Motor neuron (in vitro differentiated cells): Measurements from ENCODE around the gene ARHGEF37. TPM values are rescaled to one million over a fixed set of nuclear protein-coding genes. Genes with fewer than 3 reads are reported as not detected.

ENCODE experiments used
- ATAC-seq, 8 experiments: fragments of 200-7000 bp; cut with Tn5 transposase; replicated peaks in 6 of 8; 2 replicates each; pipeline ENCODE4 v1.8.0; 2021; ENCODE audit warnings: mild to moderate bottlenecking in 8 of 8, moderate library complexity in 8 of 8
- H3K27ac ChIP-seq, 2 donors: fragments of 250-450 bp; sonication (Bioruptor Pico); 2 replicates each; pipeline ENCODE4 v1.9.0; 2021; ENCODE audit warnings: antibody characterized with exemption in 2 of 2, mild to moderate bottlenecking in 2 of 2, moderate library complexity in 1 of 2
- H3K4me1 ChIP-seq, 2 donors: fragments of 250-450 bp; sonication (Bioruptor Pico); replicated peaks in 1 of 2; 2 replicates each; pipeline ENCODE4 v1.6.1; 2021; ENCODE audit warnings: antibody characterized with exemption in 2 of 2, mild to moderate bottlenecking in 2 of 2, moderate library complexity in 1 of 2
- H3K4me3 ChIP-seq, 5 donors: fragments of 250-450 bp; sonication (Bioruptor Pico); 2 replicates each; pipeline ENCODE4 v1.9.0; 2021; ENCODE audit warnings: antibody characterized with exemption in 5 of 5, mild to moderate bottlenecking in 5 of 5, moderate library complexity in 4 of 5
- WGBS, 10 experiments: fragments of 450-650 bp; shearing (Covaris generic); methylation state at CpG; one replicate each; pipeline ENCODE4 v1.0.0; 2022; 5-methylcytosine and 5-hydroxymethylcytosine counted together
- in situ Hi-C, 9 experiments: fragments of 400-800 bp; cut with MboI; loops; one replicate each; pipeline ENCODE4 v1.15.0; 2021; ENCODE audit warnings: low sequenced_read_pairs in 9 of 9, low pct_unique_long_range_greater_than_20kb in 2 of 9; ENCODE audit not compliant: unreplicated experiment in 9 of 9
- total RNA-seq, 8 experiments: library from RNA; unstranded; fragments of 300-600 nt; gene quantifications; 2 replicates each; pipeline versions ENCODE4 v1.2.3 to v1.2.4, GENCODE V29; 2022

ARHGEF37 gene
- total RNA-seq, 8 experiments from 2014 or later = 0.42 to 11.5 (median 1.4) TPM

DNA sequence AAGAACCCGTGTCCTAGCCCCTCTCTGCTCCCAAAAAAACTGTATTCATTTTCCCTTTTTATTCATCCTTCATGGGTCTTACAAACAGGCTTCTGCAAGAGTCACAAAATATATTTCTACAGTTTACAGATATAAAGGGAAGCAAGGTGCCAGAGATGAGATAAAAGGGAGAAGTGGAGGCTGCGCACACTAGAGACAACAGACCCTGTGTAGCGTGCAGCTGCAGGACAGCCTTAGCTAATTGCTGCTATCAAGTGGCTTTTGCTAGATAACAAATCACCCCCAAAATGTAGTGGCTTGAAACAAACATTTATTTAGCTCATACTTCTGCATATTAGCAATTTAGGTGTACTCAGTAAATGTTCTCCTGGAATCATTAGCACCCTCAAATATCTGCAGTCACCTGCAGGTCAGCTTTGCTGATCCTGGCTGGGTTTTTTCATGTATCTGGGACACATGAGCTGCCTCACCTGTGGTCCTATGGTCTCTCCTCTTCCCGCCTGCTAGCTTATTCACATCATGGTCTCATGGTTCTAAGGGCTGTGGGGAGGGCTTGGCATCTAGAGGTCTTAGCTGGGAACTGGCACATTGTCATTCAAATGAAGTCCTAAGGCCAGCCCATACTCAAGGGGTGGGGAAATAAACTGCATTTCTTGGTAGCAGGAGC is 29.4 kb downstream of the ARHGEF37 start:
- 84 to 100% (median 97%) methylated on average over 1 to 4 of the region's 4 CpGs; no CpG with 5 or more reads in 2 of the 10 experiments for WGBS, 10 experiments
- ATAC-seq = peak in 3 of 8 experiments; percentile 34 to 80 (median 74)
- H3K4me1 ChIP-seq = no peaks in the 10 kb centered on the region
- no peak overlapping the region for H3K4me3 ChIP-seq
- in situ Hi-C loops = no loop called here
- H3K27ac ChIP-seq = no peak overlapping the region

DNA sequence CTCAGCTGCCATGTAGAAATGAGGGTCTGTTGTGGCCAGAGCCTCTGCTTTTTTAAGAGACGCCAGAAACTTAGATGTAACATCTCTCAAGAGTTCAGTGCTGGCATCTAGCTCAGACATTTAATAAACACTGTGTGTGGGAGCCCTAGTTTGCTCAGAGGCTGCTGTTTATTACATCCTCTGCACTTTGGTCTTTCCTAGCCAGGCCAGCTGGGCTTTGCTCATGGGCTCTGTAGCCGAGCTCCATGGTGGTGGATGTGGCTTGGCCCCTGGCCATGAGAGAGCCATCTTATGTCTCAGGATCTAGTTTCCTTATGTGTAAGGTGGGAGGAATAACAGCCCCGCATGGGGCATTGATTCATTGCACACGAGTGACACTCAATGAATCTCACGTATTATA is 30.0 kb downstream of the ARHGEF37 start:
- Histone ChIP-seq H3K4me1 (no peaks in the 10 kb centered on the region), H3K27ac (no peak overlapping the region), H3K4me3 (no peak overlapping the region)
- peak in 3 of 8 experiments; percentile 3 to 42 (median 24) for ATAC-seq
- in situ Hi-C loops = no loop called here
- 43 to 100% (median 59%) methylated on average over 1 to 4 of the region's 5 CpGs; no CpG with 5 or more reads in 3 of the 10 experiments for WGBS, 10 experiments

DNA sequence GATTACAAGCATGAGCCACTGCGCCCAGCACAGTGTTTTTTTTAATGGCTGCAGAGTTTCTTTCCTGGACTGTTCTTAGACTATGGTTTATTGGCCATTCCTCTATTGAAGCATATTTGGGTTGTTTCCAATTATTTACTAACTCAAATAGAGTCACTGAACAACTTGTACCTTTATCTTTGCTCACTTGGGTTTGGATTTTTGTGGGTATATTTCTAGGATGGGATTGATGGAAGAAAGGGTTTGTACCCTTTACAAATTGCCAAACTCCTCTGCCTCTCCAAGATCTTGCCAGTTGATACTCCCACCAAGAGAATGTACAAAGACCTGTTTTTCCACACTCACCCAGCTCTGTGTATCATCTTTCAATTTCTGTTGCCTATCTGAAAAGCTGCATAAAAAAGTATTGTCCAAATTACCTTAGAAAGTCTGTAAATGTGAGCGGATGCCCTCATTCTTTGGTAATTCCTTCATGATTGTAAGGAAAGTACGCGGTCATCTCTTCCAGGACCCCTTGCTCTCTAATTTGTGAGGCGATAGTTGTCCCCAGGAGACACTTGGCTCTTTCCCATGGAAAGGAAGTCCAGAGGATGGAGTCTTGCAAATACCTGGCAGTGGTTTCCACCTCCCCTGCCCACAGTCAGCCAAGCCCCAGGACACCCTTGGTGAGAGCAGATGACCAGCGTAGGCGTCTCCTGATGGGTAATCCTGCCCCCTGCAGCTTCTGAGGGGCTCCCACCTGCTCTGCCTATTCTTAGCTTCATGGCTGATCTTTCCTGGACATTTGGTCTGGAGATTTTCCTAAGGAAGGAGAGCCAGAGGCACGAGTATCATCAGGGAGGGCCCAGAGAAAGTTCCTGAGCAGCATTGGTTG is 33.0 kb downstream of the ARHGEF37 start:
- H3K27ac ChIP-seq = no peak overlapping the region
- in situ Hi-C loops = no loop called here
- WGBS, 10 experiments = 70 to 100% (median 88%) methylated on average over 1 to 5 of the region's 8 CpGs; no CpG with 5 or more reads in 1 of the 10 experiments

DNA sequence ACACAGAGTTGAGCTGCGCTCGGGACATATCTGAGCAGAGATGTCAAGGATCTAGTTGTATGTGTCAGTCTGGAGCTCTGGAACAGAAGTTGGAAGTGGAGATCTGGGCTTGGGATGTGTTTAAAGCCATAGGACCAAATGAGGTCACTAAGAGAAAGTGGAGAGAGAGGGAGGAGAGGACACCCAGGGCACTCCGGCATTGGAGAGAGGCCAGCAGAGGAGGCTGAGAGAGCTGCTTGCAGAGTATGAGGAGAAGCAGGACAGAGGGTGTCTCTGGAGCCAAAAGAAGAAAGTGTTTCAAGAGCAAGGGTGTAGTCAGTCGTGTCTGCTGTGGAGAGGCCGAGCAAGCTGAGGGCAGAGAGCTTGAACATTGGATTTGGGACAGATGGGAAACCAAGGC is 34.7 kb downstream of the ARHGEF37 start:
- in situ Hi-C loops = no loop called here
- 8 to 100% (median 60%) methylated on average over 1 to 3 of the region's 5 CpGs; no CpG with 5 or more reads in 1 of the 10 experiments for WGBS, 10 experiments
- ATAC-seq = no peak
- Histone ChIP-seq H3K27ac (no peak overlapping the region), H3K4me1 (peaks cover 0 to 7% of the 10 kb centered on the region in 2 donors), H3K4me3 (no peak overlapping the region)

More for the DNA sequence above, 33.0 kb downstream of the ARHGEF37 start:
- Histone ChIP-seq H3K4me1 (peaks cover 0 to 7% of the 10 kb centered on the region in 2 donors), H3K4me3 (no peak overlapping the region)
- no peak for ATAC-seq

DNA sequence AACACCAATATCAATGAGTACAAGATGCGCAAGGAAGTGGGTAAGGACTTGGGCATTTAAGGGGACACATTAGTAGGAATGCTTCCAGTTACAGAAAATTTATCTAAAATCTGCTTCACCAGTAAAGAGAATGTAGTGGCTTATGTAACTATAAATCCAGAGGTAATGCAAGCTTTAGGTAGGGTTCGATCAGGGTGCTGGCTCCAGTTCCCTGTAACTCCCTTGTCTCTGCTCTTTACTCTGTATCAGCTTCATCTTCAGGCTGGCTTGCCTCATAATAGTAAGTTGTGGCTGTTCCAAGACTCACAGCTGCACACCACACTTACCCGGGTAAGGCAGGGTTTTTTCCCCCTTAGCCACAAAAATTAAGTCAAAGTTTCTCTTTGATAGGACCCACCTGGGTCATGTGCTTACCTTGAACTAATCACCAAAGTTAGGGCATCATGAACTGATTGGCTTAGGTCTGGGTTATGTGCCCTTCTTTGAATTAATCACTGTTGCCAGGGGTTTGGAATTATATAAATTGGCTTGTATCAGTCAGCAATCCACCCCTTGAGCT is 35.5 kb downstream of the ARHGEF37 start:
- Histone ChIP-seq H3K4me1 (peaks cover 0 to 7% of the 10 kb centered on the region in 2 donors), H3K27ac (no peak overlapping the region), H3K4me3 (no peak overlapping the region)
- 33 to 100% (median 69%) methylated on average over 1 to 3 of the region's 3 CpGs; no CpG with 5 or more reads in 4 of the 10 experiments for WGBS, 10 experiments
- in situ Hi-C loops = no loop called here
- no peak for ATAC-seq

DNA sequence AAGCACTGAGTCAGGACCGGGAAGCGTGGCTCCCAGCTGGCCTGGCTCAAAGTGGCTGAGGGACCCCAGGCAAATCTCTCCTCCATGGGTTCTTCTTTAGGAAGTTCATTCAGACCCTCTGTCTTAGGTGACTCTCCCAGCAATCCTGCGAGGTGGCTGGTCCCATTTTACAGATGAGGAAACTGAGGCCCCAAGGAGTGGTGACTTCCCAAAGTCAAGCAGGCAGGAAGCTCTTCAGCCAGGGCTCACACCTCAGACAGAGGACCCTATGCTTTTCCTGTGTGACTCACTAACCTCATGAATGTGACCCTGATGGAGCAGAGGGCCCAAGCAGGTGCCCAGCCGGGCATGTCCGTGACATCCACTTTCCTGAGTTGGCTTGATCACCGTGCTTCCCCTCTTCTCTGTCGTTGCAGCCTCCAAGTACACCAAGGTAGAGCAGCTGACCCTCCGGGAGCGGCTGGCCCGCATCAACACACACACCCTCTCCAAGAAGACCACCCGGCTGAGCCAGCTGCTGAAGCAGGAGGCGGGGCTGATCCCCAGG is 36.5 kb downstream of the ARHGEF37 start:
- H3K4me3 ChIP-seq = no peak overlapping the region
- no peak for ATAC-seq
- WGBS, 10 experiments = 85 to 100% (median 93%) methylated on average over 2 to 7 of the region's 12 CpGs; no CpG with 5 or more reads in 3 of the 10 experiments
- H3K27ac ChIP-seq = no peak overlapping the region
- peaks cover 0 to 7% of the 10 kb centered on the region in 2 donors for H3K4me1 ChIP-seq
- in situ Hi-C loops = no loop called here

DNA sequence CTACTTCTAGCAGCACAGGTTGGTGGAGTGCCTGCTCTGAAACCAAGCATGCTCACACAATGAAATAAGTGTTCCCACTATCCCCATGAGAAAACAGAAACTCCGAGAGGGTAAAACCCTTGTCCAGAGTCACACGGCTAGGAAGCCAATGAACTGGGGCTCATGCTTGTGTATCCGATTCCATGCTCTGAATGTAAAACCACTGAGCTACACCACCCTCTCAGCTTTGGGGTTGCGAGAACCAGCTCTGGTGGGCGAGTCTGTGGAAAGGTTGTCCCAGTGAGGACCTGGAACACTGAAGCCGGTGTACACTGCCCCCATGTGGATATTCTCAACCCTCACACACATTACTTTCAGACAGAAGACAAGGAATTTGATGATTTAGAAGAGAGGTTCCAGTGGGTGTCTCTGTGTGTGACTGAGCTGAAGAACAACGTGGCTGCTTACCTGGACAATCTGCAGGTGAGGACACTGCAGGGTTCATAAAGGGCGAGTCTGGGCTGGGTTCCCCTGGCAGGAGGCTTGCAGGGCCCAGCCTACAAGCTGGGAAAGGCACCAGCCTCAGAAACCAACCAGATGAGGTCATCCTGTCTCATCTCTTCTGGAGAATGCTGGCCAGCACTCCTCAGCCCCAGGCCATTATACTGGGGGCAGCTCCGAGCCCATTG is 37.4 kb downstream of the ARHGEF37 start:
- peak; percentile 71 to 99 (median 94) for ATAC-seq
- in situ Hi-C loops = no loop called here
- H3K4me3 ChIP-seq = no peak overlapping the region
- peaks cover 0 to 7% of the 10 kb centered on the region in 2 donors for H3K4me1 ChIP-seq
- WGBS, 10 experiments = 0 to 50% (median 21%) methylated on average over 1 to 6 of the region's 9 CpGs; no CpG with 5 or more reads in 3 of the 10 experiments
- H3K27ac ChIP-seq = no peak overlapping the region

DNA sequence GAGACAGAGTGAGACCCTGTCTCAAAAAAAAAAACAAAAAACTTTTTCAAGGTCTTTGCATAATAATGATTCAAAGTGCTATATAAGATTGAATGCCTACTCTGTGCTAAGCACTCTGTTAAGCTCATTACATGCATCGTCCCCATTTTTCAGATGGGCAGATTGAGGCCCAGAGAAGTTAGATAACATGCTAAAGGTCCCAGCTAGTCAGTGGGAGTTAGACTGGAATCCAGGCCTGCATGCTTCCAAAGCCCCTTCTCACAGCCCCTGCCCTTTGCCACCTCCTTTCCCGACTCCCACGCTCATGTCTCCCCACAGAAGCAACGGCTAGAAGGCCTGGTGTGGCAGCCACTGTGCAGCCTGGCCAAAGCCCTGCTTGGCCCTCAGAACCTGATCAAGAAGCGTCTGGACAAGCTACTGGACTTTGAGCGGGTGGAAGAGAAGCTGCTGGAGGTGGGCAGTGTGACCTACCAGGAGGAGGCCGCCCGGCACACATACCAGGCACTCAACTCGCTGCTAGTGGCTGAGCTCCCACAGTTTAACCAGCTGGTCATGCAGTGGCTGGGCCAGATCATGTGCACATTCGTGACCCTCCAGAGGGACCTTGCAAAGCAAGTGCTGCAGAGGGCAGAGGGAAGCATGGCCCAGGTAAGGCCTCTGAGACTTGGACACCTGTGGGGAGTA is 40.3 kb downstream of the ARHGEF37 start:
- H3K4me3 ChIP-seq = no peak overlapping the region
- WGBS, 10 experiments = 79 to 100% (median 87%) methylated on average over 1 to 7 of the region's 10 CpGs; no CpG with 5 or more reads in 4 of the 10 experiments
- H3K27ac ChIP-seq = no peak overlapping the region
- in situ Hi-C loops = no loop called here
- H3K4me1 ChIP-seq = peaks cover 0 to 7% of the 10 kb centered on the region in 2 donors
- ATAC-seq = no peak

DNA sequence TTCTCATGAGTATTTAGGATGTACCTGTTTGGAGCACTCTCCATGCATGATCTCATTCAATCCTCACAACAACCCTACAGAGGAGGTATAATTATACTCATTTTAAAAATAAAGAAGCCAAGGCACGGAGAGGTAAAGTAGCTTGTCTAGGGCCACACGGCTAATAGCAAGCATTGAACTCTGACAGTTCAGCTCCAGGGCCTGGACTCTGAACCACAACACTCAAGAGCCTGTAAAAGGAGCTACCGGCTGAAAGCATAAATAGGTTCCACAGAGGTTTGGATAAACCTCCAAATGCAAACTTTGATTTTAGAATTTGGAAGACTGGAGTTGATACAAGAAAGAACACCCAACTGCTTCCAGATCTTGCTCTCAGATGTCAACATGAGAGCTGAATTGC is 41.2 kb downstream of the ARHGEF37 start:
- in situ Hi-C loops = no loop called here
- H3K4me3 ChIP-seq = no peak overlapping the region
- no peak for ATAC-seq
- H3K4me1 ChIP-seq = peaks cover 0 to 7% of the 10 kb centered on the region in 2 donors
- WGBS, 10 experiments = 76 to 100% (median 100%) methylated on average over 1 to 3 of the region's 3 CpGs; no CpG with 5 or more reads in 1 of the 10 experiments
- no peak overlapping the region for H3K27ac ChIP-seq

DNA sequence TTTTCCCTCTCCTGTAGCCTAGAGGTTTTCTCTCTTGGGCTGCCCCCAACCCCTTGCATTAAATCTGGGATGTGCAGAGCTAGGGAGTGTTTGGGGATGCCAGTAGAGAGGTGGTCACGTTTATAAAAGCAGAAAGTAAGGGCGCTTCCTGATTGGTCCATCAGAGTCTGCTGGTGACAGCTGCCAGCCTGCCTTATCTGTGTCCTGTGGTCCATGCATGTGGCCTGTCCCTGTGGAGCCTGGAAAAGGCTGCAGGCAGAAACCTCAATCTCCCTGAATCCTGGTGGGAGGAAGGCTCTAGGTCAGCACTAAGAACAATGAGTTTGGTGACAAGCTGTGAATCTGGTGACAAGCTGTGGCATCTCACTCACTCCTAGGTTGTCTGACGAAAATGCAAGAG is 42.2 kb downstream of the ARHGEF37 start:
- peaks cover 0 to 9% of the 10 kb centered on the region in 2 donors for H3K4me1 ChIP-seq
- WGBS, 10 experiments = 6 to 74% (median 66%) methylated on average over 2 to 3 of the region's 3 CpGs; no CpG with 5 or more reads in 5 of the 10 experiments
- no peak overlapping the region for H3K27ac ChIP-seq
- in situ Hi-C loops = no loop called here
- ATAC-seq = no peak
- no peak overlapping the region for H3K4me3 ChIP-seq

DNA sequence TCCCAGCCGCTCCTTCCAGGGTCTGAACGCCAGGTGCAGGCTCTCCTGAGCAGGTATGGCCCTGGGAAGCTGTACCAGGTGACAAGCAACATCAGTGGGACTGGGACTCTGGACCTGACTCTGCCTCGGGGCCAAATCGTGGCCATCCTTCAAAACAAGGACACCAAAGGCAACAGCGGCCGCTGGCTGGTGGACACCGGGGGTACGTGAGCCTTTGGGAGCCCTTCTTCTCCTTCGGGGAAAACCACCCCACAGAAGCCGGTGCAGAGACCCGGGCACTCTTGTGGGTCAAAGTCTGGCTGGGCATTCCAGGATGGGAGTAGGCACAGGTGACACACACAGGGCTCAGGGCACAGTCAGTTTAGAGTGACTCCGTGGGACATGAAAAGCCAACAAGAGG is 45.8 kb downstream of the ARHGEF37 start:
- no peak for ATAC-seq
- Histone ChIP-seq H3K4me3 (no peak overlapping the region), H3K4me1 (peaks cover 0 to 4% of the 10 kb centered on the region in 2 donors), H3K27ac (no peak overlapping the region)
- 40 to 93% (median 75%) methylated on average over 1 to 8 of the region's 12 CpGs; no CpG with 5 or more reads in 3 of the 10 experiments for whole genome bisulfite sequencing, 10 experiments
- in situ Hi-C loops = loop anchor here in 5 of 9 experiments (25.0 kb wide), 2 partner anchors 210 to 360 kb away; no protein-coding TSS in a partner anchor

DNA sequence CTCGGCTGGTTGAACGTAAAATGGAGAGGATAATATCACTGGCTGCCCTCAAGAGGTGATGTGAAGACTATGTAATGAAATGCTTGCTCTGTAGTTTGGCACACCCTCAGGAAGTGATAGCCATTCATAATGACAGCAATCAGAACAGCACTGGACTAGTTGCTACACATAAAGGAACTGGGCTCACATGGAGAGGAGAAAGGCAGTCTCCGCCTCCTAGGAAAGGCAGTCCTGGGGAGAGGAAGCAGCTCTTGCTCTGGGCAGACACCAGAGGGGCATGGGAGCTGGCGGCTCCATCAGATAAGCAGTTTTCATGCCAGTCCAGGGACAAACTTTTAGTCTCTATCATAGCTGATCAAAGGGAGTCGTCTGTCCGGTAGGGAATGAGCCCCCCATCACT is 46.9 kb downstream of the ARHGEF37 start:
- WGBS, 10 experiments = 17 to 100% (median 74%) methylated on average over 1 to 4 of the region's 6 CpGs; no CpG with 5 or more reads in 3 of the 10 experiments

More for the DNA sequence above, 46.9 kb downstream of the ARHGEF37 start:
- in situ Hi-C loops = loop anchor here in 5 of 9 experiments (25.0 kb wide), 2 partner anchors 209 to 359 kb away; no protein-coding TSS in a partner anchor
- peak in 7 of 8 experiments; percentile 37 to 74 (median 59) for ATAC-seq
- Histone ChIP-seq H3K4me1 (peaks cover 3 to 16% of the 10 kb centered on the region in 2 donors), H3K4me3 (no peak overlapping the region), H3K27ac (no peak overlapping the region)
